ENCODE results near the gene SLC37A1.
"Not testable (repeated sequence)": the region's sequence is repeated elsewhere in the genome, so short reads cannot be mapped to it uniquely, and the experiment has no call there.

The SLC37A1 gene

DNA sequence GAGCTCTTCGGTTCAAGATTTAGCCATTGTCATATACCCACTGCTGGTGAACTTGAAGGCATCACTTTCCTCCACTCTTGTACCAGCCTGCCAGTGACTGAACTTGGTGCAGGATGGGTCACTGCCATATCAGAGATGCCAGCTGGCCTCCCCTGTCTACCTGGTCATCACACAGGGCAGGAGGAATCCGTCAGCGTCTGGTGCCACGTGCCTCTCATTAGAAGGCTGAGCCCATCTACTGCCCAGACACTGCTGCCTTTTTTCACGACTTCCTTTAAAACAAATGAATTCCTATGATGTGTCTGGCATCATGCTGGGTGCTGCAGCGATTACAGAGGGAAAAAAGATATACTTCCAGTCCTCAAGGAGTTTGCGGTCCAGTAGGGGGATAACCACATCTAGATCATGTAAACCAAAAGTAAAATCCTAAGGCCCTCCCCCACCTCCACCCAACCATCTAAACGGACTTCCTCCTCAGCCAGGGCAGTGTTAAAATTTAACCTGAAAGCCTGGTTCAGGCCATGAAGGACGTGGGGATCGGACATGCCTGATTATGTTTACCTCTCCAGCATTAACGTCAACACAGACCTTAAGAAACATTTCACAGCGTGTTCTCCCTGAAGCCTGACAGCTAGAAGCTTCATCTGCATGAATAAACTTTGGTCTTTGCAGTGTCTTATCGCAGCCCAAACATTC, 110.6 kb downstream of the SLC37A1 start:
- H3K36me3 Mint-ChIP-seq (ENCODE audit: low read depth): no peaks in the 10 kb centered on the region
- no peak overlapping the region for H3K4me3 Mint-ChIP-seq
- H3K4me1 Mint-ChIP-seq: peaks cover 39% of the 10 kb centered on the region
- TF ChIP-seq, protein P1, sequence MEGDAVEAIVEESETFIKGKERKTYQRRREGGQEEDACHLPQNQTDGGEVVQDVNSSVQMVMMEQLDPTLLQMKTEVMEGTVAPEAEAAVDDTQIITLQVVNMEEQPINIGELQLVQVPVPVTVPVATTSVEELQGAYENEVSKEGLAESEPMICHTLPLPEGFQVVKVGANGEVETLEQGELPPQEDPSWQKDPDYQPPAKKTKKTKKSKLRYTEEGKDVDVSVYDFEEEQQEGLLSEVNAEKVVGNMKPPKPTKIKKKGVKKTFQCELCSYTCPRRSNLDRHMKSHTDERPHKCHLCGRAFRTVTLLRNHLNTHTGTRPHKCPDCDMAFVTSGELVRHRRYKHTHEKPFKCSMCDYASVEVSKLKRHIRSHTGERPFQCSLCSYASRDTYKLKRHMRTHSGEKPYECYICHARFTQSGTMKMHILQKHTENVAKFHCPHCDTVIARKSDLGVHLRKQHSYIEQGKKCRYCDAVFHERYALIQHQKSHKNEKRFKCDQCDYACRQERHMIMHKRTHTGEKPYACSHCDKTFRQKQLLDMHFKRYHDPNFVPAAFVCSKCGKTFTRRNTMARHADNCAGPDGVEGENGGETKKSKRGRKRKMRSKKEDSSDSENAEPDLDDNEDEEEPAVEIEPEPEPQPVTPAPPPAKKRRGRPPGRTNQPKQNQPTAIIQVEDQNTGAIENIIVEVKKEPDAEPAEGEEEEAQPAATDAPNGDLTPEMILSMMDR (IDR thresholded peaks at IDR 0.05; ENCODE audit: unreplicated experiment in 3 of 3): no peak
- H3K9me3 Mint-ChIP-seq: no peaks in the 10 kb centered on the region
- peaks cover 21% of the 10 kb centered on the region for H3K27me3 Mint-ChIP-seq (ENCODE audit: low read depth)
- peak overlapping the region; percentile 54 to 94 (median 92) for H3K27ac Mint-ChIP-seq

DNA sequence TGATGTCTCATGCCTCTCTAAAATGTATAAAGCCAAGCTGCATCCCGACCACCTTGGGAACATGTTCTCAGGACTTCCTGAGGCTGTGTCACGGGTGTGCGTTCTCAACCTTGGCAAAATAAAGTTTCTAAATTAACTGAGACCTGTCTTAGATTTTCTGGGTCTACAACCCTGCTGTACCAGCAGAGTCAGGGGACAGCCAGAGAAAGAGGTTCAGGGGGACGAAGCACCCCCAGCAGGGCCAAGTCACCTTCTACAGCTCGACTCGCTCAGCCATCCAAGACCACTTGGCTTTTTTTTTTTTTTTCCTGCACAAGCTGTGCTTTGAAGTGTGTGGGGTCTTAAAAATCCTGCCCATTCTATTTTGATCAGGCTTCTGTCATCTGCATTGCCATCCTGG, 111.3 kb downstream of the SLC37A1 start:
- TF ChIP-seq, protein P1 (IDR thresholded peaks at IDR 0.05; ENCODE audit: unreplicated experiment in 3 of 3): no peak
- H3K4me3 Mint-ChIP-seq: no peak overlapping the region
- peaks cover 18% of the 10 kb centered on the region for H3K27me3 Mint-ChIP-seq (ENCODE audit: low read depth)
- H3K4me1 Mint-ChIP-seq: peaks cover 35% of the 10 kb centered on the region
- H3K9me3 Mint-ChIP-seq: no peaks in the 10 kb centered on the region
- H3K27ac Mint-ChIP-seq: peak overlapping the region; percentile 54 to 94 (median 92)
- H3K36me3 Mint-ChIP-seq (ENCODE audit: low read depth): no peaks in the 10 kb centered on the region

DNA sequence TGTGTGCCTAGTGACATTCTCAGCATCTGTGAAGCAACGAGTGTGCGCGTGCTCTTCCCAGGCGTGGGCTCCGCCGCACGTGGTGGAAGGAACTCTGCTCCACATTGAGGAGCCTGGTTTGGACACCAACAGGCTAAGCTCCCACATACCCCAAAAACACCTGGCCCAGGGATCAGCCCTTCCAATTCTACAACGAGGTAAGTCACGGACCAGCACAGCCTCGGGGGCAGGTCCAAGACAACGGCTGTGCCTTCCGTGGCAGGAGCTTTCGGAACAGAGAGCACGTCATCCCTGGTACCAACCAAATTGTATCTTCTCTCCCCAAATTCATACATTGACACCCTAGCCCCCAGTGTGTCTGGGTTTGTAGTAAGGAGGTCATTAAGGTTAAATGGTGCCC, 112.5 kb downstream of the SLC37A1 start:
- no peaks in the 10 kb centered on the region for H3K36me3 Mint-ChIP-seq (ENCODE audit: low read depth)
- TF ChIP-seq, protein P1 (IDR thresholded peaks at IDR 0.05; ENCODE audit: unreplicated experiment in 3 of 3): no peak
- H3K4me3 Mint-ChIP-seq: no peak overlapping the region
- H3K9me3 Mint-ChIP-seq: no peaks in the 10 kb centered on the region
- H3K27ac Mint-ChIP-seq: no peak overlapping the region
- peaks cover 18% of the 10 kb centered on the region for H3K27me3 Mint-ChIP-seq (ENCODE audit: low read depth)
- H3K4me1 Mint-ChIP-seq: peaks cover 32% of the 10 kb centered on the region

DNA sequence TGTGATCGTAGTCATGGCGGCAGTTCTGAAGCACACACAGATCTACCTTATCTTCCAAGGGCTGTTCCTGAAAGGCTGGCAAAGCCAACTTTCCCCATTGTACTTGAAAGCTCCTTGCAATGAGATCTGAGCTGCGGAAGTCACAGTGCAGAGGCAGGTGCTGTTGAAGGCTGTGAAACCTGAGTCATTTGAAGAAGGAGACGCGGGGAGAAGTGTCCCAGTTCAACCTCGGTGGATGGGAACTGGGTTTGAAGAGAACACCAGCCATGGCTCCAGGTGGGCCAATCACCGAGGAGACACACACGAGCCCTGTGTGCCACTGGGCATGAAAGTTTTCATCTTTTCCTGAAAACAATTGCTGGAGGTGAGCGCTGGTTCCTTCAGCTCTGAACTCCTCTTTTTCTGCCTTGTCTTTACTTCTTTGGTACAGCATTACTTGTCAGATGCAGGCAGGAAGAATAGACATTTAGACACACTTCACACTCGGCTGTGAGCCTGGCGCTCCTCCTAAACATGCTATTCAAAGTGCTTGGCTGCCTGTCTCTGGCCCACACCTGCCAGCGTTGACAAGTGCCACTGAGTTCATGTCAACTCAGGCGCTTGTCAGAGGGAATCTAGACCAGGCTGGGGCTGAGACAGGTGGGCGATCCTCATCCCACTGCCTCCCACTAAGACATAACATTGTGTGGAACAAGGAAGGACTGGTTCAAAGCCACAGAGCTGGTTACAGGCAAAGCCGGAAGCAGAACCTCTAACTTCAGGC, 114.1 kb downstream of the SLC37A1 start:
- Mint-ChIP-seq H3K27me3 (ENCODE audit: low read depth) (peaks cover 8% of the 10 kb centered on the region), H3K4me1 (peaks cover 17% of the 10 kb centered on the region), H3K4me3 (no peak overlapping the region), H3K9me3 (no peaks in the 10 kb centered on the region), H3K27ac (no peak overlapping the region), H3K36me3 (ENCODE audit: low read depth) (no peaks in the 10 kb centered on the region)
- TF ChIP-seq, protein P1 (IDR thresholded peaks at IDR 0.05; ENCODE audit: unreplicated experiment in 3 of 3): no peak

DNA sequence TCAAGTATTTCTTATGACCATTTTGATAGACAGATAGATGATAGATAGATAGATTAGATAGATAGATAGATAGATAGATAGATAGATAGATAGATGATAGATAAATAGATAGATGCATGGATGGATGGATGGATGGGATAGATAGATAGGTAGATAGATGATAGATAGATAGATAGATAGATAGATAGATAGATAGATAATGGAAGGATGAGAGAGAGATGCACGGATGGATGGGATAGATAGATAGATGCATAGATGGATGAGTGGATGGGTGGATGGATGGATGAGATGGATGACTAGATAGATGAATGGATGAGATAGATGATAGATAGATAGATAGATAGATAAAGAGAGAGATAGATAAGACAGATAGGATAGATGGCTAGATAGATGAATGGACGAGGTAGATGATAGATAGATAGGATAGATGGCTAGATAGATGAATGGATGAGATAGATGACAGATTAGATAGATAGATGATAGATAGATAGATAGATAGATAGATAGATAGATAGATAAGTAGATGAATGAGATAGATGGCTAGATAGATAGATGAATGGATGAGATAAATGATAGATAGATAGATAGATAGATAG, 114.9 kb downstream of the SLC37A1 start:
- not testable (repeated sequence) for H3K27ac Mint-ChIP-seq; H3K9me3 Mint-ChIP-seq; H3K27me3 Mint-ChIP-seq (ENCODE audit: low read depth); H3K36me3 Mint-ChIP-seq (ENCODE audit: low read depth); H3K4me3 Mint-ChIP-seq
- peaks cover 16% of the 10 kb centered on the region for H3K4me1 Mint-ChIP-seq

DNA sequence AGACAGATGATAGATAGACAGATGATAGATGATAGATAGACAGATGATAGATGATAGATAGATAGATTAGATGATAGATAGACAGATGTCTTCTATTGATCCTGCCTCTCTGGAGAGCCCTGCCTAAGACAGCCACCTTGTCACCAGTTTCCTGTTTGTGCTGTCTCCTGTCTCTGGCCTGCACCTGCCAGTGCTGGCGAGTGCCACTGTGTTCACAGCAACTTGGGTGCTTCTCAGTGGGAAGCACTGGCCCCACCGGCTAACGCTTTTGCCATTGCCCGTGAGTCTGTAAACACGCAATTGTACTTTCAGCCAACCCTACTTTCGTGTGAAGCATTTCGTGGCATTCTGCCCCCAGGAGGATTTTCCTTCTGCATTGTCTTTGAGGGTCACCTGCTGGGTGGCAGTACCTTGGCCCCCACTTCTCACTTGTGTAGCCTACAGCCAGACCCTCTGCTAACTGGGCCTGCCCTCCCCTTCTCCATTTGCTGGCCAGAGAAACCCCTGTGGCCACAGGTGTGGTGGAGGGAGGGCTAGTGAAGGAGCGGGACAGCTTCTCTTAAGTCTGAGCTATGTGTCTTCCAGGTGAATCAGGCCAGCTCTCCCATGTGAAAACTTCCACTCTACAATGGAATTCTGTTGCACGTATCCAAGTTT, 116.4 kb downstream of the SLC37A1 start:
- no peaks in the 10 kb centered on the region for H3K9me3 Mint-ChIP-seq
- no peaks in the 10 kb centered on the region for H3K36me3 Mint-ChIP-seq (ENCODE audit: low read depth)
- TF ChIP-seq, protein P1 (IDR thresholded peaks at IDR 0.05; ENCODE audit: unreplicated experiment in 3 of 3): no peak
- peaks cover under 1% of the 10 kb centered on the region for H3K4me1 Mint-ChIP-seq
- no peak overlapping the region for H3K27ac Mint-ChIP-seq
- H3K4me3 Mint-ChIP-seq: no peak overlapping the region
- peaks cover 8% of the 10 kb centered on the region for H3K27me3 Mint-ChIP-seq (ENCODE audit: low read depth)
